ENCODE measurements around the gene NPEPL1. TPM values are rescaled to one million over a fixed set of nuclear protein-coding genes. Genes with fewer than 3 reads are reported as not detected.

Gene NPEPL1
- total RNA-seq, 1 donor from 2014 or later = 26.4 TPM

DNA sequence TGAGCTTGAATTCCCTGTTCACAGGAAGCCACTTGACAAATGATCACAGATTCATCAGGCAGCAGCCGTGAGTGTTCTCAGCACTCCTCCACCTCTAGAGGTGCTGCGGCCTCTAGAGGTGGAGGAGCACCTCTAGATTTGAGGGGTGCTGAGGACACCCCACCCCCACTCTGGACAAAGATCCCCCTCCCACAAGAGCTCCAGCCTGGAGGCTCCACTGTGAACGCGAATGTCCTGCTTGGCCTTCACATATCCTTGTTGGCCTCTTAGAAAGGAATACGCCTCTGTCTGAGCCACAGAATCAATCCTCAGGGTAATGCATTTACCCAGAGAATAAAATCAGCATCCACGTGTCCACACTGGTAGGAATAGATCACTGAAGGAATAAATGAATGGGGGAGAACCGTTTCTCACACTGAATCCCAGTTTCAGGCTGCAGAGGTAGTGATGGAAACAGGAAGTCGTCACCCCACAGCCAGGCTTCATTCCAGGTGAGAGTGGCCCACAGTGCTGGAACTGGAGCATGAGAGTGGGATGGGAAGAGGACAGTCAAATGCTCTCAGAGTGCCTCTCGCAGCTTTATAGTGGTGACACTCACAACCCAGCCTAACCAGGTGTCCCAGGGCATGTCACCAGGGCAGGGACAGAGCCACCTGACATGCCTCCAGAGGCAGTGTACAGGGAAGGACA lies 16.6 kb downstream of the NPEPL1 start:
- ATAC-seq (no peak), DNase-seq (no peak)
- intact Hi-C loops (cut with micrococcal nuclease) = no loop called here

DNA sequence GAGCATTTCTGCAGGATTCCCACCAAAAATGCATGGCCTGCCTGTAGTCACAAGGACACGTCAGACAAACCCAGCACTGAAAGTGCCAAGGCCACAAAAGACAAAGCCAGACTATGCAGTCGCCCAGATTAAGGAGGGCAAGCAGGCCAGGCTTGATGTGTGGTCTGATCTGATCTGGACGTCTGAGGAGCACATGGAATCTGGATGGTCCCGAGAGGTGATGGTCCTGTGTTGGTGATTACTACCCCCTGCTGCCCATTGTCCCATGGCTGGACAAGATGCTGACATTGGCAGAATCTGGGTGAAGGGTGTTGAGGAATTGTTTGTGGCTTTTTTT lies 17.1 kb downstream of the NPEPL1 start:
- ATAC-seq (no peak), DNase-seq (no peak)
- intact Hi-C loops (cut with micrococcal nuclease) = no loop called here

DNA sequence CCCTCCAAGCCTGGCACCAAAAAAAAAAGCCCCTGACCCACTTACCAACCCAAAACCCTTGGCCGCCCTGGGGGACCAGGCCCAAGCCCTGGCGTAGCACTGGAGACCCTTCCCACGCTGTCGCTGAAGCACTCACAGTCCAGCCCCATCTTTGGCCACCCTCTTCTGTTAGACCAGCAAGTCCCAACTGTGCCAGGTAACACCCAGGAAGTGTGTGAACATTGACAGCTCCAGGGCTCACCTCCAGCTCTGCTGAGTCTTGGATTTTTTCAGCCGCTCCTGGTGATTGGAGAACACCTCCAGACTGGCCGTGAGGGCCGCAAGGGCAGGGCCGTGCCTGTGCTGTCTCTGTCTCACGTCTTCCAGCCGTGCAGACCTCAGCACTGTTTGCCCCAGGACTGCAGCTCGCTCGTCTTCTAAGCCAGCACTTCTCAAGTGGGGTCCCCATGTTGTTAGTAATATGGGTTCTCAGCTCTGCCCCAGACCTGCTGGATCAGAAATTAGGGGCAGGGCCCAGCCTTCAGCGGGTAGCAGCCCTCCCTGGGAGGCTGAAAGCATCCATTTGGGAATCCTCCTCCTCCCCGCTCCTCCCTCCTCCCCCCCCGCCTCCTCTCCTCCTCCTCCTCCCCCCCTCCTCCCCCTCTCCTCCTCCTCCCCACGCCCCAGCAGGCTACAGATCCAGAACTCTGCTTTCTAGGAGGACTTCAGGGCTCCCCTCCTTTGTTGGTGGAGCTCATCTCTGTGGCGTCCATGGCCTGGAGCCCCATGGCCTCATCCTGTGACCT lies 18.1 kb downstream of the NPEPL1 start:
- no peak for DNase-seq
- no peak for ATAC-seq
- intact Hi-C loops (cut with micrococcal nuclease) = no loop called here

DNA sequence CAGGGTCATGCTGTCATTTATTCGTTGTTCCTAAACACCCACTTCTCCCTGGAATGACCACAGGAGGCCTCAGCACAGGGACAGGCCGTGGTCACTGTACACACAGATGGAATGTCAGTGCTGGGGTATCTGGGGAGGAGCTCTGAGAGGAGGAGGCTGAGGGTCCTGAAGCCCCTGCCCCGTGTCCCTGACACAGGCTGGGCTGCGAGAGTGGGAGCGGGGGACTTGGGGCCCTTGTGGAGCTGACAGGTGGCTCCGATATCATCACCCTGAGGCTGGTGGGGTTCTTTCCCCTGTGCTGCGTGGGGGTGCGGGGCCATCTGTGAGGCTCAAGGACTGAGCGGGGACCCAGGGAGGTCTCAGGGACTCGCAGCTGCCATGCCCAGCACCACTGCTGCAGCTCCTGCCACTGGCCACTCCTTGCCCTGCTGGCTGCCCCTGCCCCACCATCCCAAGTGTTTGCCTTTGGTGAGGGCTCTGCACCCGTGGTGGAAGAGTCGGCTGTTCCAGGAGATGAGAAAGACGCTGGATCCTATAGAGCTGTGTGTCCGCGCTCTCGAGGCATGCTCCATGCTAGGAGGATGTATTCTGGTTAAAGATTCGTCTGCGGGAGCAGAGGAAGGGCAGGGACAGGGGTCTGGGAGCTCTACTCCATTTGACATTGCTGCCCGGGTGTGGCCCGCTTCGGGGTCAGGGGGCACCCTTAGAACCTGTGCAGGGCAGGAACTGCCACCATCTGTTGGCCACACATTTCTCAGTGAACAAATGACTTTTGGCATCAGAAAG lies 18.9 kb downstream of the NPEPL1 start:
- intact Hi-C loops (cut with micrococcal nuclease) = no loop called here
- DNase-seq (no peak), ATAC-seq (no peak)

DNA sequence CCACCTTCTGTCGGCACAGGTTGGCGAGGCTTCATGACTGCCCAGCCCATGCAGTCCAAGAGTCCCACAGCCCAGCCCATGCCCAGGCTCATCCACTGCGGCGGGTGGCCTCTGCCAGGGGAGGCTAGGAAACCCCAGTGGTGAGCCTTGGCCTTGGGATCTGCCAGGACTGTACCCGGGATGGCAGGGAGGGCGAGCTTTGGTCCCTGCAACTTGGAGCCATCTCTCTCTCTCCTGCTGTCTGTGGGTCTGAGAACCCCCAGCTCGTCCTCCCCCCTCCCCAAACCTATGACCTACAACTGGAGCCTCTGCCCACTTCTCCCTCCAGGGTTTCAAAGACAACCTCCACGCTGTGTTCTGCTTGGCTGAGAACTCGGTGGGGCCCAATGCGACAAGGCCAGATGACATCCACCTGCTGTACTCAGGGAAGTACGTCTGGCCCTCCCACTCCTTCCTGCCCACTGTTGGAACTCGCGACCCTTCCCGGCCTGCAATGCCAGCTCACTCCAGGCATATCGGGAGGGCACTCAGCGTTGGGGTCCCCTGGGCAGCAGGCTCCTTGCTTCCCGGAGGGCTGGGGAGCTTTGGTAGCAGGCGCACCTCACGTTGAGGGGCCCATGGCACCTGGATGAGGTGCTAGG lies 19.7 kb downstream of the NPEPL1 start:
- intact Hi-C loops (cut with micrococcal nuclease) = no loop called here
- ATAC-seq = no peak
- DNase-seq = no peak

DNA sequence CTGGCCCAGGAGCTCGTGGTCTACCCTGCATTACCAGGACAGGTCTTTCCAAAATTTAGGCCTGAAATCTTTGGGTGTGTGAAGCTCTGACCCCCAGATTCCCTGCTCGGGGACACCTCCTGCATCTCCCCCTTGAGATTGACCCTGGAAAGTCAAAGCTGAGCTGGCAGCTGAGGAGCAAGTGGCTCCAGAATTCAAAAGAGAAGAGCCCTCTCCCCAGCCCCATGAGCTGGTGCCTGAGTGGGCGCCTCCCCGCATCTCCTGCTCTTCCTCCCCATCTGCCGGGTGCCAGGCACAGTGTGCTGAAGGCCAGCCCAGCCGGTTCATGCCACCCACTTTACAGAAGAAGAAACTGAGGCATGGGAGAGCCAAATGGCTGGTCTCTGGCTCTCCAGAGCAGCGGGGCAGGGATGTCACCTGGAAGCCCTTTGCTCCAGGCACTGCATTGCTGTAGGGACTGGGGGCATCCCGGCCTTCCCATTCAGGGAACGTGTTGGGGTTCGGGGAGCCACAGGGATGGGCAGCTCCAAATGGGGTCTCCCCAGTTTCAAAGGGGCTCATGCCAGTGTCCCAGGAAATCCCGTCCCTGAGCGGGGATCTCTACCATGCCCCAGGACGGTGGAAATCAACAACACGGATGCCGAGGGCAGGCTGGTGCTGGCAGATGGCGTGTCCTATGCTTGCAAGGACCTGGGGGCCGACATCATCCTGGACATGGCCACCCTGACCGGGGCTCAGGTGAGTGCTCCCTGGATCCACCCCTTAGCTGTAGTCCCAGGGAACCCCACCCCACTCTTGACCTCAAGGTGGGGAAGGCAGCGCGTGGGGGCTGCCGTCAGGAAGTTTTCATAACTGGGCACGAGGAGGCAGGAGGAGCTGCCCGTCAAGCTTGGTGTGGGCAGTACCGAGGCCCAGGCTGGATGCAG lies 20.5 kb downstream of the NPEPL1 start:
- ATAC-seq = no peak
- intact Hi-C loops (cut with micrococcal nuclease) = no loop called here
- DNase-seq = no peak

DNA sequence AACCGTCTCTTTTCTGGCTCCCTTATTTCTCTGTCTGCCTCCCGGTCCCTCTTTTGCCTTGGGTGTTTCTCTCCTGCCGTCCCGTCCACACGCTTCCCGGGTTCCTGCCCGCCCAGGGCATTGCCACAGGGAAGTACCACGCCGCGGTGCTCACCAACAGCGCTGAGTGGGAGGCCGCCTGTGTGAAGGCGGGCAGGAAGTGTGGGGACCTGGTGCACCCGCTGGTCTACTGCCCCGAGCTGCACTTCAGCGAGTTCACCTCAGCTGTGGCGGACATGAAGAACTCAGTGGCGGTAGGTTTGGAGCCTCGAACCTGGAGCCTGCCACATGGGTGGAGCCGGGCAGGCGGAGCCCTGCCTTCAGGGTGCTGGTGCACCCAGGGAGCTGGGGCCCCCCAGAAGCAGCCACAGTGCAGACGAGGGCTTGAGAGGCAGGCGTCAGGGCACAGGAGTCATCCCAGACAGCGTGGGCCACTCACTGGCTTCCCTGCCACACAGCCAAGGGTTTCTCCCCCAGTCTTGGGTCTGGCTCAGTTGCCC lies 21.3 kb downstream of the NPEPL1 start:
- DNase-seq (no peak), ATAC-seq (no peak)
- intact Hi-C loops (cut with micrococcal nuclease) = no loop called here

DNA sequence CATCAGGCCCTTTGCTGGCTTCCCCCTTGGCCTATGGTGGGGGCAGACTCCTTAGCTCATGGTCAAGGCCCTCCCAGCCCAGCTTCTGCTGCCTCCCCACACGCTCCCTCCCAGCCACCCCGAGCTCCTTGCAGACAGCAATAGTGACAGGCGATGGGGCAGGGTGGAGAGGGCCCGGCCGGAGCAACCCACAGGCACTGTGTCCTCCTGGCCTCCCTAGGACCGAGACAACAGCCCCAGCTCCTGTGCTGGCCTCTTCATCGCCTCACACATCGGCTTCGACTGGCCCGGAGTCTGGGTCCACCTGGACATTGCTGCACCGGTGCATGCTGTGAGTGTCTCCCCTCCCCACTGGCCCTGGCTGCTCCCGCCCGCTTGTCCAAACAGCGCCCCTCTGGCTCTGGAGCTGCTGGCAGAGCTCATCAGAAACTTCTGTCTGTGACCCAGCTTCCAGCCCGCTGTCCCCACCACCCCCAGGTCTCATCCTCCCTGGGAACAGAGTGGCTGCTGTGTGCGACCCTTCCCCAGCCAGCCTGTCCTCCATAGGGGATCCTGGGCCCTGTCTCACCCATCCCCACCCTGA lies 21.8 kb downstream of the NPEPL1 start:
- intact Hi-C loops (cut with micrococcal nuclease) = no loop called here
- DNase-seq = no peak
- no peak for ATAC-seq

DNA sequence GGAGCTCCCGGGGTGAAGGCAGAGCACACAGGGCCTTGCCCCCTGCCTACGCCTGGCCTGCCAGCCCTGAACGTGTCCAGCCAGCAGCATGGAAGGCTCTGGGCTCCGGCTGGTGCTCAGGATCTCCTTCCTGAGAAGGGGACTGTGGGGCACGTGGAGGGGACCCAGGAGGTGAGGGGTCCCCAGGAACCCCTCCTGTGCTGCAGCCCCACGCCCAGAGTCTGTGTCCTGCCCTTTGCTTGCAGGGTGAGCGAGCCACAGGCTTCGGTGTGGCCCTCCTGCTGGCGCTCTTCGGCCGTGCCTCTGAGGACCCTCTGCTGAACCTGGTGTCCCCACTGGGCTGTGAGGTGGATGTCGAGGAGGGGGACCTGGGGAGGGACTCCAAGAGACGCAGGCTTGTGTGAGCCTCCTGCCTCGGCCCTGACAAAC lies 22.3 kb downstream of the NPEPL1 start:
- DNase-seq (no peak), ATAC-seq (no peak)
- intact Hi-C loops (cut with micrococcal nuclease) = no loop called here

DNA sequence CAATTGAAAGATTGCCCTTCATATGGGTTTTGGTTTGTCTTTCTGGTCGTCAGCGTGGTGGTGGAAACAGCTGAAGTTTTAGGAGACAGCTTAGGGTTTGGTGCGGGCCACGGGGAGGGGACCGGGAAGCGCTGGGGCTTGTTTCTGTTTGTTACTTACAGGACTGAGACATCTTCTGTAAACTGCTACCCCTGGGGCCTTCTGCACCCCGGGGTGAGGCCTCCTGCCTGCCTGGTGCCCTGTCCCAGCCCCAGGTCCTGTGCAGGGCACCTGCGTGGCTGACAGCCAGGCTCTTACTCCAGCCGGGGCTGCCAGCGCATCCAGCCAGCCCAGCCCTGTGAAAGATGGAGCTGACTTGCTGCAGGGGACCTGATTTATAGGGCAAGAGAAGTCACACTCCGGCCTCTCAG lies 22.8 kb downstream of the NPEPL1 start:
- no peak for ATAC-seq
- intact Hi-C loops (cut with micrococcal nuclease) = no loop called here
- DNase-seq = no peak

DNA sequence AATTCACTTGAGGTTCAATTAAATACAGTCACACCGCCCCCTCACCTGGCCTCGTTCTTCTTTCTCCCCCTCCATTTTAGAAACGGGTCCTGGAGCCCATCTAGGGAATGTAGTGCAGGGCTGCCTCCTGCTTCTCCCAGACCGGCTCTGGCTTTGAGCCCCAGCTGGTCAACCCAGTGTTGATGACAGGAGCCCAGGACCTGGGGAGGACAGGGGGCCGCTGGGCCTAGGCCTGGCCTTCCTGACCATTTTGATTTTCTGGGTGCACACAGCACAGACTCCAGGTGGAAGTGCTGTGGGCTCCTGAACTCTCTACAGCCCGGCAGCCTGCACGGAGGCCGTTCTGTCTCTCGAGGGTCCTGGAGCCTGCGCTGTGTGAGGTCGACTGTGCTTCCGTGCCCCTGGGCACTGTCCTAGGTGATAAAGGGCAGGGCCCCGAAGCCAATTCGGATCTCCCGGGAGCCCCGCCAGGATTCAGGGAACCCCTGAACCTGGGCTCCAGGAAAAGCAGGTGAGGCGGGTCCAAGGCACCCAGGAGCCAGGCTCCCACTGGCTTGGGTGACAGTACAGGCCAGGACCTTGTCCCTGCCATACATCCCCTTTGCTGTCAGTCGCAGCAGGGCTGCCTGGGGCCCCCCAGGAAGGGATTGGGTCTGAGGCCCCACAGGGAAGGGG lies 23.3 kb downstream of the NPEPL1 start:
- DNase-seq = no peak
- intact Hi-C loops (cut with micrococcal nuclease) = no loop called here
- ATAC-seq = no peak

DNA sequence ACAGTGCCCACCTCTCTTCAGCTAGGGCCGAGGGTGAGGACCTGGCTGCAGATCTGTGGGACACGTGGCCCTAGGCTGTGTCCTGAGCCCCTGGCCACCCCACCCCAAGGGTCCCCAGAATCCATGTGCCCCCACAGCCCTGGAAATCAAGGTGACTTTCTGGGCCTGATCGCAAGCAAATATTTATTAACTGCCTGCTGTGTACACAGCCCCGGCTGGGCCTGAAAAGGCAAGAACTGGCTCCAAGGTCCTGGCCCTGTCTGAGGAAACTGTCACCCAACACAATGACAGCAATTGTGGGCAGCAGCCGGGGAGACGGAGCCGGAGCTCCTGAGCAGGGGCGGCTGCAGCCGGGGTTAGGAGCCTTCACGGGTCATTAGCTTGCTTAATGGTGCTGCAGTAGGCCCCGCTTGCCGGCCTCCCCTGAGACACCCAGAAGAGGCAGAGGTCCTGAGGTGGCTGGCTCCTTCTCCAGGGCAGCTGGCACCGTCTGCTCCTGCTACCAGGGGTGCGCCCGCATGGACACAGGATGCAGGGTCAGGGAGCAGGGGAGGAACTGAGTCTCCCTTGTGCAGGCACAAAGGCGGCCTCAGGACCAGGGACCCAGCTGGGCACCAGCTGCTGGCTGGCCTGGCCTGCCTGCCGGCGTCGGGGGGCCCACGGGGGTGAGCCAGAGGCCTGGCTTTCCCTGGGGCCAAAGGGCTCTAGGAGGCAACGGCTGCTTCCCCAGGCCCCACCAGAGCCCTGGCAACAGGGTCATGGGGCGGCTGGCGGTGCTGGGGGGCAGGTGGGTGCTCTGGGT lies 24.1 kb downstream of the NPEPL1 start:
- intact Hi-C loops (cut with micrococcal nuclease) = no loop called here
- ATAC-seq = peak; percentile 8
- no peak for DNase-seq

DNA sequence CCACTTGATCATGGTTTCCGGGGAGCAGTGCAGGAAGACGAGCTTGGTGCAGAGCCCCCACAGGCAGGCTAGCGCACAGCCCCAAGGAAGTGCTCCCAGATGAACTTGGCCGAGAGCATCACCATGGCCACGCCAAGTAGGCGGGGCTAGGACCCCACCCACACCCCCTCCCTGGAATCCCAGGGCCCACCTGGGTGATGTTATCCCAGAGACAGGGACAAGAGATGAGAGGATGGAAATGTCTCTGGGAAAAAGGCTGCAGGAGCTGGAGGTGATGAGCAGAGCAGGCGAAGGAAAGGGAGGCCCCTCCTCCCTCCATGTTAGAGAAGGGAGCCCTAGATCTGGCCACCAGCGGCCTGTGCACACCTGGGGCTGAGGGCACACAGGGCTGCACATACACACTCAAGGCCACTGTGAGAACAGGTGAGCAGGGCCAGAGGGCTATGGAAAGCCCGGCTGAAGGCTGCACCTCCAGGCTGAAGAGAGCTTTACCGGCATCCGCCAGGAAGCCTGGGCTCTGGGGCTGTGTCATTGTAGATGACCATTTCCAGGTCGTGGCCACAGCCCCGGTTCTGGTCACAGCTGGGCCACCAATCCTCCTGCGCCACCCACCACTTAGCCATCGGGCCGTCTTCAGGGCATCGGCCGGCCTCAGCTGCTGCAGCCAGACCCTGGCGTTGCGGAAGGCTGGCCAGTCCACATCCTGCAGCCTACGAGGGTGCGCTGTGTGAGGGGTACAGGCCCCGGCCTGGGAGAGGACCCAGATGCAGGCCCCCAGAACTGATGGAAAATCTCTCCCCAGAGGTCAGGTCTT lies 24.9 kb downstream of the NPEPL1 start:
- no peak for DNase-seq
- ATAC-seq = peak; percentile 6
- intact Hi-C loops (cut with micrococcal nuclease) = no loop called here

DNA sequence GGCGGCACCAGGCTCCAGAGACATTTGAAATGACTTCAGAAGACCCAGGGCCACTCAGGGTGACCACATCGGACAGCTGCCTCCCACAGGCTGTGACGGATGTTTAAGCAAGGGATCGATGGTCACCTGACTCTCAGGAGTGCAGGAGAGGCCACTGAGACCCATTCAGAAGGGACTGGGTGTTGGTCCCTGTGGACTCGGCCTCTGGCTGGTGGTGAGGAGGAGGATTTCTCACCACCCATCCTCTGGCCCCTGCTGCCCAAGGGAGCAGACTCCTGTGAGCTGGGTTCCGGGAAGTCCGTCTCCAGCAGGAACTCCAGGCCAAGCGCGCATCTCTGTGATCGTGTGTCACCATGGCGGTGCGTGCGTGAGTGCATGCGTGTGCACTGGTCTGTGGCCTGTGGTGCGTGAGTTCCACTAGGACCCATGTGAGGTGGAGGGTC lies 25.5 kb downstream of the NPEPL1 start:
- intact Hi-C loops (cut with micrococcal nuclease) = no loop called here
- ATAC-seq (no peak), DNase-seq (no peak)

DNA sequence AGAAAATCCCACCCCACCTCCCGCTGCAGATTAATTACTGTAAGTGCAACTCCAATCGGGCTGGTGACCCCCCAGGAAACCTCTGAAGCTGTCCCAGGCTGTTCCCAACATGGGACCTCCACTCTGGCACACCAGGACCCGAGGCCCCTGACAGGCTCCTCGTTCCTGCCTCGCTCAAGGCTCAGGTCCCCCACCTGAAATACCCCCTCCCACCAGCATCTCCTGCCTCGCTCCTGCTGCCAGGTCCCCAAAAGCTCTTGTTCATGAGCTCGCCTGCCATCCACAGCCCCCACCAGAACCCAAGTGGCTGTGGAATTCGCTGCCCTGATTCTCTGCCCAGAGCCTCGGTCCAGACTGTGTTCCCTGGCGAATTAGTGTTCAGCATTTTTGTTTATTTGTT lies 26.1 kb downstream of the NPEPL1 start:
- intact Hi-C loops (cut with micrococcal nuclease) = no loop called here
- DNase-seq (no peak), ATAC-seq (no peak)

DNA sequence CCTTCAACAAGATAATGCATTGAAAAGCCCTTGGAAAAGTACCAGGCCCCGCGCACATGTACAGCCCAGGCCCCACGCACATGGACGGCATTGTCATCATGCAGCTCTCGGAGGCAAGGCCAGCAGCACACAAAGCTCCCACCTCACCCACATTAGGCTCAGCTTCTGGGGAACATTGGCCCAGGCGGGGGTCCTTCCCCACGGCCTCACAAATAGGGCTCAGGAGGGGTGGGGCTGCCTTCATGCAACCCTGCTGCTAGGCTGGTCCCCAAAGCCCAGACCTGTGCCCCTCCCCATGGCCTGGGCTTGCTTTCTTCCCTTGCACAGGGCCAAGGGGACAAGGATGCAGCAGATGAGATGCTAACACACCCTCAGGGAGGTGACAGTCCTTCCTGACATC lies 26.7 kb downstream of the NPEPL1 start:
- intact Hi-C loops (cut with micrococcal nuclease) = no loop called here
- ATAC-seq (no peak), DNase-seq (no peak)

Measured in left ventricle myocardium superior (tissue), 1 donor.